ENCODE measurements around the gene CLCNKA.
"Not testable (repeated sequence)": the region's sequence is repeated elsewhere in the genome, so short reads cannot be mapped to it uniquely, and the experiment has no call there.

Gene CLCNKA

DNA sequence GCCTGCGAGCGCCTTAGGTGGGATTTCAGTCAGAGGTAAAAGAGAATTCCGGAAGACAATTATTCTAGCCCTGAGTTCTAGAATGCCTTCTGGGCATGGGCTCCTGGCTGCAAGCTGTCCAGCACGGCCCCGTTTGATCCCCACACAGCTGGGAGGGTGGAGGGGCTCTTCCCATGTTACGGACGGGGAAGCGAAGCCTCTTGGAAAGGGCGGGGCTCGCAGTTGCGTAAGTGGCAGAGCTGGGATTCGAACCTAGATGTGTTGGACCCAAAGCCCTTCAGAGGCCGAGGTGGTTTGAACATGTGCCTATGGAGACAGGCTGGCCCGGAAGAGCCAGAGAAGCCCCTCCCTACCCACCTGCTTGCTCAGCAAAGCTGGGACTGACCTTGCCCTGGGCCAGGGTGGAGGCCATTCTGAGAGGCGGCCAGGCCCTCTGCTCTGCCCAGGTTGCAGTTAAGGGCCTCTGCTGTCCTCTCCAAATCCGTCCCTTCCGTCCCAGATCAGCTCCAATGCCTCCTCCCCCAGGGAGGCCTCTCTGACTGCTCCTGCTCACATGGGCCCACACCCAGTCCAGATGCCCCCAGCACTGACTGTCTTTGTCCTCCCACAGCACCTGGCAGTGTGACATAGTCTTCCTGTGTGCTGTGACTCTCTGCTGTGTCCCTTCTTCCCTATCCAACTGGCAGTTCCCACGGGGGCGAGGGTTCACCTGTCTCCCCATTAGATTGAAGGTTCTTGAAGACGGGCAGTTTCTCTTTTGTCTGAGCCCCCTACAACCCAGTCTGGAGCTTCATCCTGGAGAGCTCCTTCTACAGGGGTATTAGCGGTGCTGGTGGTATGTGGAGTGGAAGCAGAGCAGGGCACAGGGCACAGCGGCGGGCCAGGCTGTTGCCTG, 2.8 kb upstream of the CLCNKA start:
- no peak for DNase-seq

DNA sequence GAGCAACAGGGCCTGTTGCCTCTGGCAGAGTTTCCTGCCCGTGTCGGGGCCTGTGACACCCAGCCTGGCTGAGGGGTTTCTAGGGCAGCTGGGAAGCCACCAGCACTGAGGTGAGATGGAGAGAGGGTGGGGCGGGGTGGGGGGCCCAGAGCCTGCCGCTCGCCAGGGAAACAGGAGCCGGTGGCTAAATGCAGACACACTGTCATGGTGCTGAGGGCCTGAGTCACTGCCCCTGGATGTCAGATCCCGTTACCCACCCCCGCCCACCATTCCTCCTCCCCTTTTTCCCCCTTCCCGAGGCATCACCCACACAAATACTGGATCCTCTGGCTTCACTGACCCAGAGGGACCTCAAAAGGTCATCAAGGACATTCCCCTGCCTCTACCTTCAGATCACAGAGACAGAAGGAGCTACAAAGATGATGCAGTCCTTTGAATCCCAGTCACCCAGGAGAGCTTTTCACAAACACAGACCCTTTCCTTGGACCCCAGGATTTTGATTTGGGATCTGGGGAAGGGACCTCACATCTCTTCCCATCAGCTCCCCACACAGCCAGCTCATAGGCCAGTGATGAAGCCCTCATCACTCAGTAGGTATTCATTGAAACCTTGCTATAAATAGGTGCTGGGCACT, 2.1 kb upstream of the CLCNKA start:
- no peak for DNase-seq

DNA sequence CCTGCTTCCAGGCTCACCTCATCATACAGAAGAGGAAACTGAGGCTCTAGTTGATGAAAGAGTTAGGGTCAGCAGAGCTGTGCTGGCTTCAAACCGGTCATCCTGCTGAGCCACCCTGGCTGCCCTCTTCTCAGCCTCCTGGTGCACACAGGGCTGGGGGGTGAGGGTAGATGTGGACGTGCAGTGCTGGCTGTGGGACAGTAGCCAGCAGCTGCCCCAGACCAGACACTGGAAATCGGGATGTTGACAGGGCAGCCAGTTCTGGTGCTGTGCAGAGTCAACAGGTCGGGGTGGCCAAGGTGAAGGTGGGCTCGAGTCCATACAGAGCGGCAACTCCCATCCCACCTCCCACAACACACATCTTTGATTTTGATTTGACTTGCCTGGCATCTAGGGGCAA, 1.5 kb upstream of the CLCNKA start:
- no peak for DNase-seq

DNA sequence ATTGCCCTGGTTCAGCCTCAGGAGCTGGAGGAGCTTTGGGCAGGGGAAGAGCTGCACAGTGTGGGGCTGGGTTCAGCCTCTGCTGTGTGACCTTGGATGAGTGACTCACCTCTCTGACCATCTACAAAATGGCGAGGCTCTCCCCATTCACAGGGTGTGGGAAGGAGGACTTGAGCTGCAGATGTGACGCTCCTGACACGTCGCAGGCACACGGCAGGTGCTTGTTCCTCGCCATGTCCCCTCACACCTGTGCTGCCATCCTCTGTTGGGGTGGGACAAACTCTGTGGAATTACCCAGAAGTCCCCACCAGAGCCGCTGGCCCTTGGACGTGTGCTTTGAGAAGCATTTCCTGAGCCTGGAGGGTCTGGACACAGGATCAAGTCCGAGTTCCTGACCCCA, 958 bp upstream of the CLCNKA start:
- not testable (repeated sequence) for DNase-seq

DNA sequence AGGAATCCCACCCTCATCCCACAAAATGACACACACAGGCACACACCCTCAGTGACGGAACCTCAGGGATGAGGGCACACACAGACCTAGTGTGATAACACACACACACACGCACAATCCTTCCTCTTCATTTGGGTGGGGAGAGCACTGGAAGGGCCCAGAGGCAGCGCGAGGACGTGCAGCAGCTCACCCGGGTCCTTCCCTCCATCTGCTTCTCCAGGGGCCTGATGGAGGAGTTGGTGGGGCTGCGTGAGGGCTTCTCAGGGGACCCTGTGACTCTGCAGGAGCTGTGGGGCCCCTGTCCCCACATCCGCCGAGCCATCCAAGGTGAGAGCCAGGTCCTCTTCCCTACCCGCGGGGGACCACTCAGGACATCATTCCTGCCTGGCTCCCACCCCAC, 557 bp downstream of the CLCNKA start:
- DNase-seq: no peak

DNA sequence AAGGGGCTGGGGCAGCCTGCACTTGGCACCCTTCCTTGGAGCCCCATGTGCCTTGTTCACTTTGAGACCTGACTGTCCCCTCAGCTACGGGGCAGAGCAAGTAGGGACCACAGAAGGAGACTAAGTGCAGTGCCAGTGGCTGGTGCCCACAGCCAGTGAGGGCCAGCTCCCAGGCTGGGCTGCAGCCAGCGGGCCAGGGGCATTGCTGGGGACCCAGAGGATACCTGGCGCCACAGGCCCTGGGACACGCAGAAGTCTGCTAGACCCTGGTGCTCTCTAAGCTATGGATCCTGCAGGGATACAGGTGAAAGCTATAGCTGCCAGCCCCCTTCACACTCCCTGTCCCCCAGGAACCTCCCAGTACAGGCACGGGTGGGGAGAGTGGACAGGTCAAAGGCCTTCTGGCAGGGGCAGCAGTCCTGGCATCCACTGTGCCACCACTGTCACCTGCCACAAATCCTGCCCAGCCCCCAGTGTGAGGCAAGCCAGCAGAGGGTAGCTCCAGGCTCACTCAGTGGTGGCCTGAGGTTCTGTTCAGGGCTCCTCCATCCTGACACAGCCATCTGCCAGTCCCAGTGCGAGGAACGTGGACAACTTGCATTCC, 1.3 kb downstream of the CLCNKA start:
- no peak for DNase-seq

DNA sequence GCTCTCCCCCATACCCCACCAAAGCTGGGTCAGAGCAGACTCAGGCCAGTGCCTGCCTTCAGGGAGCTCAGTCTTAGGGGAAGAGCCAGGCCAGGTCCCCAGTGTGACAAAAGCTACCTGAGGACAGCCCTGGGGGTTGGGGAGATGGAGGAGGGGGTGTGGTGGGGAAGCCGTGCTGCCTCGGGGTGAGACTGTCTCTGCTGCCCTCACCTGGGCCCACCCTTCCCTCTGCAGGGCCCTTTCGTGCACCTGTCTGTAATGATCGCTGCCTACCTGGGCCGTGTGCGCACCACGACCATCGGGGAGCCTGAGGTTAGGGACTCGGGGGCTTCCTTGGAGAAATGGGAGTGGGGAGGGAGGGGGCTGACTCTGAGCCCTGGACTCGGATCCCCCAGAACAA, 4.5 kb downstream of the CLCNKA start:
- DNase-seq: not testable (repeated sequence)

DNA sequence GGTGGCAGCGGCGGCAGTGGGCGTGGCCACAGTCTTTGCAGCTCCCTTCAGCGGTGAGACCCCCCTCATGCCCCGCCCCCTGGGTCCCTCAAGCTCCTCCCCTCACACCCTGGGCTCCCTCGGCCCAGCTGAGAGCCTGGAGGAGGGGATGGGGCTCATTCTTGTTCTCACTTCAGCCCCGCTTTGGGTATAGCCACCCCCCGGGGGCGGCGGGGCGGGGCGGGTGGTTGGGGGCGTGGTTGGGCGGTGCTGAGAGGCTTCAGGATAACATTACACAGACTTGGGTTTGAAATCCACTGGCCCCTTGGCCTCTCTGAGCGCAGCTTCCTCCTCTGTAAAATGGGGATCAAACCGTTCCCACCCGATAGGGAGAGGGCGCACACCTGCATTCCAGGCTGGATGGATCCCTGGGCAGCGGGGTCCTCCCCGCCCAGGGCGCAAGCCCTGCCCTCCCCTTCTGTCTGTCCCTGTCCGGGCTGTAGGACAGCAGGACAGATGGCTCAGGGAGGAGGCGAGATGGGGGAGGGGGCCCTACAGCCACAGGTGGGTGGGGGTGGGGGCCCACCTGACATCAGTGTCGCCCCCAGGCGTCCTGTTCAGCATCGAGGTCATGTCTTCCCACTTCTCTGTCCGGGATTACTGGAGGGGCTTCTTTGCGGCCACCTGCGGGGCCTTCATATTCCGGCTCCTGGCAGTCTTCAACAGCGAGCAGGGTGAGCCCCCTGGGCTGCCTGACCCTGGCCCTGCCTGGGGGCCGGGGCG, 5.1 kb downstream of the CLCNKA start:
- DNase-seq: no peak

DNA sequence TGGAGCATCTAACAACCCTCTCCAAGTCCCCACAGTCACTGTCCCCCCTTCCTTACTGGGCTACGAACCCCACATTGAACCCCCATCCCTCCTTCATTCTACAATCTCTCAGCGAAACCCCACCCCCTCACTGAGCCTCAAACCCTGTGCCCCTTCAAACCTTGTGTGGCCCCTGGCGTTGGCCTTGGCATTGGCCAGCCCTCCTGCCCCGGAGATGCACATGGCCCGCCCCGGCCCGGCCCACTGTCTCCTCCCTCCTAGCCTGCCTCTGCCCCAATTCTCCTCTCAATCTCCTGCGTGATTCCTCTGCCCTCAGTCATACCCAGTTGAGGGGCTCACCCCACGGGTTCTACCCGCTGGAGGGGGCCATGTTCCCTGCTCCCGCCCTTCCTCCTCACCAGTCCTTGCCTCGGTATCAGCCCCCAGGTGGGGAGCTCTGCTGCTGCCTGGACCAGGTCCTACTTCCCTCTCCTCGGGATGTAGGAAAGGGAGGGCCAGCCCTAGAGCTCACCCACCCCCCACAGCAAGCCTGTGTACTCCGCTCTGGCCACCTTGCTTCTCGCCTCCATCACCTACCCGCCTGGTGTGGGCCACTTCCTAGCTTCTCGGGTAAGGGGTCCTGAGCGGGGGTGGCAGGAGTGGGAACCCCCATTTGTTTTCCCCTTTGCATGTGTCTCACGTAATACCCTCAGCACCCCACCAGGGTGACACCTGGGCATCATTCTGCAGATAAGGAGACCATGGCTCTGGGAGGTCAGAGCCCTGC, 6.6 kb downstream of the CLCNKA start:
- no peak for DNase-seq

DNA sequence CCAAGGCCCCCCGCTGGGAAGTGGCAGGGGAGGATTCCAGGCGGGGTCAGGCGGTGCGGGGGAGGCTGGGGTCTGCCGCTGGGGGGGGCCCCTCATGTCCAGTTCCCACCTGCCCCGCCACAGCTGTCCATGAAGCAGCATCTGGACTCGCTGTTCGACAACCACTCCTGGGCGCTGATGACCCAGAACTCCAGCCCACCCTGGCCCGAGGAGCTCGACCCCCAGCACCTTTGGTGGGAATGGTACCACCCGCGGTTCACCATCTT, 7.1 kb downstream of the CLCNKA start:
- DNase-seq: not testable (repeated sequence)

DNA sequence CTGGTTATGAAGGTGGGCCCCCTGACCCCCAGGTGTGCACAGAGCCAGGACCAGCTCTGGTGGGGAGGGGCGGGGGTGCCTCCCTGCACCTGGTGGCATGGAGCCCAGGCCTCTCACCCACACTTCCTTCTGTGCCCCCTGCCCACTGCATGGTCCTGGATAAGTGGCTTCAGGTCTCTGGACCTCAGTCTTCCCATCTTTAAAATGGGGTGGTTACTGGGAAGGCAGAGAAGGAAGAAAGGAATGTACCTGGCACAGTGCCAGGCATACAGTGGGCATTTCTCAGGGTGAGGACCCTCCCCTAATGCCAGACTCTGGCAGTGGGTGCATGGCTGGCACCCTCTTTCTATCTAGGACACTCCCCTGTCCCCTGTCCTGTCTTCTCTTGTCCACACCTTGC, 7.5 kb downstream of the CLCNKA start:
- no peak for DNase-seq

DNA sequence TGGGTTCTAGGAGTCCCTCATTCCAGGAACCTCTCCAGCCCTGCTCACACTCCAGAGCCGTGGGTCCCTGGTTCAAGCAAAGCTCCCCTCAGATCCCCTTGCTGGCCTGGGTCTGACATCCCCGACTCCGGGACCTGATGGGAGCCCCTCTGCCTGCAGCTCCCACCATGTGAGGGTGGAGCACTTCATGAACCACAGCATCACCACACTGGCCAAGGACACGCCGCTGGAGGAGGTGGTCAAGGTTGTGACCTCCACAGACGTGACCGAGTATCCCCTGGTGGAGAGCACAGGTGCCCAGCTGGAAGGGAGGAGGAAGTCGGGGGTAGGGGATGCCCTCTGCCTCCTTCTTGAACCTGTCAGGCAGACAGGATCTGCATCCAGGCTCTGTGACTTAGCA, 9.7 kb downstream of the CLCNKA start:
- DNase-seq: no peak

DNA sequence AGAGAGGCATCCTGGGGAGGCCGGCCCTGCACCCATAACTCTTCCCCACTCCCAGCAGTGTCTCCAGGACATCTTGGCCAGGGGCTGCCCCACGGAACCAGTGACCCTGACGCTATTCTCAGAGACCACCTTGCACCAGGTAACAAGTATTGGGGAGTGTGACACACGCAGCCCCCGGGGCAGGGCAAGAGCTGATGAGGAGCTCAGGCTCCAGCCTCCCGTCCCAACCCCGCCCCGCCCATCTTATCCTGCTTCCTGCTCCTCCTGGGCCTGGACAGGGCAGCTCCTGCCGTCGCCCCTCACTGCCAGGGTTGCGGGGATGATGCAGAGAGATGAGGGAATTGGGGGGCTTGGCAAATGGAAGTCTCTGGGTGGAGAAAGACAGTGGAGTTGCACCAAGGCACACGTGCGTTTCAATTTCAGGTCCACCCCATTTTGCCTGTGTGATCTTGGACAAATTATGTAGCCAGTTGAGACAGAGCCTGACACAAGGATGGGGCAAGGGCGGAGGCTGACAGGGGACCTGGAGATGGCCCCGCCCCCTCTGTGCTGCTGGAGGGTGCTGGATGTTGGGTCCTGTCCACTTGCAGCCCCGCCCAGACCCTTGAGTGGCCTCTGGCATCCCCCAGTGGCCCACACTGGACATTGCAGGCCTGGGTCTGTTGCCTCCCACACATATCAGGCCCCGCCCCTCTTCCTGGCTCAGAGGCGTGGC, 10.7 kb downstream of the CLCNKA start:
- no peak for DNase-seq

DNA sequence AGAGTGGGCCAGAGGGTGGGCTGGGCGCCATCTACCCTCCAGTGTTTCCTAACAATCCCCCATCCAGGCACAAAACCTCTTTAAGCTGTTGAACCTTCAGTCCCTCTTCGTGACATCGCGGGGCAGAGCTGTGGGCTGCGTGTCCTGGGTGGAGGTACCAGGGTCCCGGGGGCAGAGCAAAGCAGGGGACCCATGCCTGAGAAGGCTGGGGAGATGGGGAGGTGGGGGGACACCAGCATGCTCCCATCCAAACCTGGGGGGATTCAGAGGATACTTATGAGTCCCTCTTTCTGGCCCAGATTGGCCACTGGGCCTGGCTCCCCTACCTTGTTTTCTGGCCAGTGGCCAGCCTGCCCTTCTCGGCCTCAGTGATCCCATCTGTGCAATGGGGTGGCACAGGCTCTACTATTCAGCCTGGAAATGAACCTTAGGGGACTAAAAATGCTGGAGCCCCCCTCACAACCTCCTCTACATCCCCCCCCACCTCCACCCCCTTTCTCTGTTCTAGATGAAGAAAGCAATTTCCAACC, 11.3 kb downstream of the CLCNKA start:
- DNase-seq: not testable (repeated sequence)

DNA sequence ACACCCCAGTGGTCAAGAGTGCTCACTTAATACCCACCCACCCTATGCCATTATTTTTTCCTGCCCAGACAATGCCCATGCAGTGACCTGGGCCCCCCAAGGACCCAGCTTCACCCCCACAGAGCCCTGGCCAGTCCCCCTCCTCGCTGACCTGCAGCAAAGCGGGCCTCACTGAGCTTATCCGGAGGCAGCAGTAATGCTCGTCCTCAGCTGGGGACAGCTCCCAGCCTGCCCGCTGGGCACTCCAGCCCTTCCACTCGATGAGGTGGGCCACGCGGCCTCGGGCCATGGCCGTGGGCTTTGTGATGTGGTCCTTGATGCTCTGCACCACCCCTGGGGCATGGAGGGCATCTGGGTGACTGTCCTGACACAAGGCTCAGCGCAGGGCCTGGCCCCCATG, 14.6 kb downstream of the CLCNKA start:
- not testable (repeated sequence) for DNase-seq

DNA sequence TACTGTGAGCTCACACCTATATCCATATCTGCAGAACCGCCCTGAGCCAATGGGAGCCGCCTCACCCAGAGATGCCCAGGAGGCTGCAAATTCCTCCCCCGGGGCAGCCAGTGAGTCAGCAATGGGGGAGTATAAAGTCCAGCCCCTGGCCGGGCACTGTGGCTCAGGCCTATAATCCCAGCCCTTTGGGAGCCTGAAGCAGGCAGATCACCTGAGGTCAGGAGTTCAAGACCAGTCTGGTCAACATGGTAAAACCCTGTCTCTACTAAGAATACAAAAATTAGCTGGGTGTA, 16.7 kb downstream of the CLCNKA start:
- DNase-seq: no peak

DNA sequence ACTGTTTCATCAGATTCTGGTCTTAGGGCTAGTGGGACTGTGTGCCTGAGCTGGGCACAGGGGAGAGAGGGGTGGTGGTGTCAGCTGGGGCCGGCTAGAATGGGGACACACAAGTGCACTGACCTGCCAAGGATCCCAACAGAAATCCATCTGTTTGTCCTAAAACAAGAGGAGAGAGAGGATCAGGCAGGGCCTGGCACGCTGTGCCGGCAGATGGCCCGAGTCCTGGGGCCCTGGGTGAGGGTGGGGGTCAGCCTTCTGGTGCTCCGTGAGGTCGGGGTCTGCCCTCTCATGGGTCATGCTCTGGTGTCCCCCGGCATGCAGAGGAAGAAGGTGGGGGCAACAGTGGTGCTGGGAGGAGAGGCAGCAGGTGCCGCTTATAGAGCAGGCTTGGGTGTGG, 18.0 kb downstream of the CLCNKA start:
- DNase-seq: not testable (repeated sequence)

DNA sequence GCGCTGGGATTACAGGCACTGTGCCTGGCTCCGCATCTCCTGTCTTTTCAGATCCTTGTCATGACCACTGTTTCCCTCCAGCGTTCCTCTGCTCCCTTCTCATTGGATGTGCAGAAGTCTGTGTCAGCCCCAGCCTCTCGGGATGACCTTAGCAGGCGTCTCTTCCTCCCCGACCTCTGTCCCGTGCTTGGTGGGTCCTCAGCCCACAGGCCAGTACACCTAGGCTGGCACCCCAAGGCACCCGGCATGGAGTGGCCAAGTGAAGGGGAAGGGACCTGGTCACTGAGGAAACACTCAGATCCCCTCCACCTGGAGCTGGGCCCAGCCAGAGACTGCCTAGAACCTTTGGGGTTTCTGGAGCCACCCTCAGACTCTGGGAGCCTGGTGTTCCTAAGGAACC, 19.4 kb downstream of the CLCNKA start:
- DNase-seq: no peak

DNA sequence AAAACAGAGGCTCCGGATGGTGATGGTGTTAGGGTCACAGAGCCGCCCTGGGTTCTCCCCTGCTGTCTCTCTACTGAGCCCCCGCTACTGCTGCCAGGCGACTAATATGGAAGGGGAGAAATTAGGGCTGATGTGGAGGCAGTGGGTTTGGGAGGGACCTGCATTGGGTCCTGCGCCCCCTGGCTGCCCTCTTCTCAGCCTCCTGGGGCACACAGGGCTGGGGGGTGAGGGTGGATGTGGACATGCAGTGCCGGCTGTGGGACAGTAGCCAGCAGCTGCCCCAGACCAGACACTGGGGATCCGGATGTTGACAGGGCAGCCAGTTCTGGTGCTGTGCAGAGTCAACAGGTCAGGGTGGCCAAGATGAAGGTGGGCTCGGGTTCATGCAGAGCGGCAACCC, 20.3 kb downstream of the CLCNKA start:
- no peak for DNase-seq

DNA sequence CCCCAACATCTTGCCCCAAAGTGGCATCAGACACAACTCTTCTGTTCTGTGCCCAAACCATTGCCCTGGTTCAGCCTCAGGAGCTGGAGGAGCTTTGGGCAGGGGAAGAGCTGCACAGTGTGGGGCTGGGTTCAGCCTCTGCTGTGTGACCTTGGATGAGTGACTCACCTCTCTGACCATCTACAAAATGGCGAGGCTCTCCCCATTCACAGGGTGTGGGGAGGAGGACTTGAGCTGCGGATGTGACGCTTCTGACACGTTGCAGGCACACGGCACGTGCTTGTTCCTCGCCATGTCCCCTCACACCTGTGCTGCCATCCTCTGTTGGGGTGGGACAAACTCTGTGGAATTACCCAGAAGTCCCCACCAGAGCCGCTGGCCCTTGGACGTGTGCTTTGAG, 20.8 kb downstream of the CLCNKA start:
- not testable (repeated sequence) for DNase-seq

DNA sequence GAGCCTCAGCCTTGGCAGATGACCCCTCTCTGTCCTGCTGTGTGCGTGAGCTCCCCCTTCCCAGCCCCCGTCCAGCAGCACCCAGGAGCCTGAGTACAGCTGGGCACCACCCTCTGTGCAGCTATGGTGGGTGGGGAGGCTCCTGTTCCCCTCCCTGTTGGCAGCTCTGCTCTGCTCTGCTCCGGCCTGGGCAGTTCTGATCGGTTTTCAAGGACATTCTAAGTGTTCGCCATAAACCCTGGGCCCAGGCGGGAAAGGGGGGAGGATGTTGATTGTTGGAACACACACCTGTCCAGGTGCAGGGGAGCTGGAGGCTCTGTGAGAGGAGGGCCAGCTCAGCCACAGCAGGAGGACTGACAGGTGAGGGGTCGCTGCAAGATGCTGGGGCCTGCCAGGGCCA, 21.7 kb downstream of the CLCNKA start, which contains the start of gene CLCNKB:
CLCNKB (plus strand) TSS at position 262 of the 400 bp plus-strand sequence. CDS start 711 bp downstream, outside the sequence.
- DNase-seq: no peak

DNA sequence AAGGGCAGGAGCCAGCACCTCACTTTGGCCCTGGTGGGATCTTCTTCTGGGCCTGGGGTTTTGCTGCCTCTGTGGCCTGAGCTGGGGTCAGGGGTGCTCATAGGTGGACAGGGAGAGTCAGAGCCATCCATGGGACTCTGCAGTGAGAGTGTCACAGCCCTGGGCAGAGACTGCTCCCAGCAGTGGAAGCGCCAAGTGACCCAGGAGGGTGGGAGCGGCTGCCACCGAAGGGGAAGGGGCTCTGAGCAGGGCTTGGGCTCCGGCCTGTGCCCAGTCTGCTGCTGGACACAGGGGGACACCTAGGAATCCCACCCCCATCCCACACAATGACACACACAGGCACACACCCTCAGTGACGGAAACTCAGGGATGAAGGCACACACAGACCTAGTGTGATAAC, 22.1 kb downstream of the CLCNKA start:
- no peak for DNase-seq
